SJSA1 (cell line): ENCODE data around the gene MOV10. TPM values are rescaled to one million over a fixed set of nuclear protein-coding genes. Genes with fewer than 3 reads are reported as not detected.
A peak's percentile ranks its signal among the peaks of the same experiment; 100 is the strongest.
"Not testable (repeated sequence)": the region's sequence is repeated elsewhere in the genome, so short reads cannot be mapped to it uniquely, and the experiment has no call there.

Experiments
- DNase-seq, 2 experiments: peaks; one replicate each; pipeline ENCODE4 v3.0.0-alpha.2; 2015 to 2020; ENCODE audit warnings: low spot score in 2 of 2, low read depth in 1 of 2
- H3K27ac ChIP-seq: fragments of 250-450 bp; sonication (Bioruptor Pico); 2 replicates; pipeline ENCODE4 v1.5.1; 2020; ENCODE audit warnings: mild to moderate bottlenecking, moderate library complexity
- H3K27me3 ChIP-seq: fragments of 250-450 bp; sonication (Bioruptor Pico); replicated peaks from 2 replicates; pipeline ENCODE4 v1.5.1; 2020; ENCODE audit warnings: mild to moderate bottlenecking, moderate library complexity
- H3K36me3 ChIP-seq: fragments of 250-450 bp; sonication (Bioruptor Pico); 2 replicates; pipeline ENCODE4 v1.5.1; 2020; ENCODE audit warnings: mild to moderate bottlenecking
- H3K4me1 ChIP-seq: fragments of 250-450 bp; sonication (Bioruptor Pico); replicated peaks from 2 replicates; pipeline ENCODE4 v1.6.1; 2021; ENCODE audit warnings: mild to moderate bottlenecking
- H3K4me3 ChIP-seq: fragments of 250-450 bp; sonication (Bioruptor Pico); 2 replicates; pipeline ENCODE4 v1.5.1; 2020; ENCODE audit warnings: mild to moderate bottlenecking
- H3K9me3 ChIP-seq: fragments of 250-450 bp; sonication (Bioruptor Pico); replicated peaks from 2 replicates; pipeline ENCODE4 v1.5.1; 2020; ENCODE audit warnings: mild to moderate bottlenecking
- total RNA-seq: library from RNA; depleted of rRNA; stranded (reverse); fragments of >200 nt; shearing (Covaris generic); gene quantifications from 2 replicates; pipeline ENCODE4 v1.2.3, GENCODE V29; 2014; rRNA removed

MOV10 gene
- total RNA-seq, 1 experiment from 2014 or later, result 57.0 TPM

DNA sequence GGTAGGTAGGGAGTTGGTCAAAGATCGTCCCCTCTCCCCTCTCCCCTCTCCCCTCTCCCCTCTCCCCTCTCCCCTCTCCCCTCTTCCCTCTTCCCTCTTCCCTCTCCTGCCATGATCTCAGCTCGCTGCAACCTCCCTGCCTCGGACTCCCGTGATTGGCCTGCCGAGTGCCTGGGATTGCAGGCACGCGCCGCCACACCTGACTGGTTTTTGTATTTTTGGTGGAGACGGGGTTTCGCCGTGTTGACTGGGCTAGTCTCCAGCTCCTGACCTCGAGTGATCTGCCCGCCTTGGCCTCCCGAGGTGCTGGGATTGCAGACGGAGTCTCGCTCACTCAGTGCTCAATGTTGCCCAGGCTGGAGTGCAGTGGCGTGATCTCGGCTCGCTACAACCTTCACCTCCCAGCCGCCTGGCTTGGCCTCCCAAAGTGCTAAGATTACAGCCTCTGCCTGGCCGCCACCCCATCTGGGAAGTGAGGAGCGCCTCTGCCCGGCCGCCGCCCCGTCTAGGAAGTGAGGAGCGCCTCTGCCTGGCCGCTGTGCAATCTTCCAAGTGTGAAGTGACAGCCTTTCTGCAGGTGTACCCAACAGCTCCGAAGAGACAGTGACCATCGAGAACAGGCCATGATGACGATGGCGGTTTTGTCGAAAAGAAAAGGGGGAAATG, 54.0 kb downstream of the MOV10 start:
- not testable (repeated sequence) for H3K4me1 ChIP-seq, DNase-seq, H3K27ac ChIP-seq, H3K4me3 ChIP-seq, H3K27me3 ChIP-seq, H3K36me3 ChIP-seq, H3K9me3 ChIP-seq

DNA sequence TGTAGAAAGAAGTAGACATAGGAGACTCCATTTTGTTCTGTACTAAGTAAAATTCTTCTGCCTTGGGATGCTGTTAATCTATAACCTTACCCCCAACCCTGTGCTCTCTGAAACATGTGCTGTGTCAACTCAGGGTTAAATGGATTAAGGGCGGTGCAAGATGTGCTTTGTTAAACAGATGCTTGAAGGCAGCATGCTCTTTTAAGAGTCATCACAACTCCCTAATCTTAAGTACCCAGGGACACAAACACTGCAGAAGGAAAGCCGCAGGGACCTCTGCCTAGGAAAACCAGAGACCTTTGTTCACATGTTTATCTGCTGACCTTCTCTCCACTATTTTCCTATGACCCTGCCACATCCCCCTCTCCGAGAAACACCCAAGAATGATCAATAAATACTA, 54.6 kb downstream of the MOV10 start:
- not testable (repeated sequence) for H3K9me3 ChIP-seq, H3K27me3 ChIP-seq, H3K4me1 ChIP-seq, H3K27ac ChIP-seq, H3K36me3 ChIP-seq, H3K4me3 ChIP-seq, DNase-seq

DNA sequence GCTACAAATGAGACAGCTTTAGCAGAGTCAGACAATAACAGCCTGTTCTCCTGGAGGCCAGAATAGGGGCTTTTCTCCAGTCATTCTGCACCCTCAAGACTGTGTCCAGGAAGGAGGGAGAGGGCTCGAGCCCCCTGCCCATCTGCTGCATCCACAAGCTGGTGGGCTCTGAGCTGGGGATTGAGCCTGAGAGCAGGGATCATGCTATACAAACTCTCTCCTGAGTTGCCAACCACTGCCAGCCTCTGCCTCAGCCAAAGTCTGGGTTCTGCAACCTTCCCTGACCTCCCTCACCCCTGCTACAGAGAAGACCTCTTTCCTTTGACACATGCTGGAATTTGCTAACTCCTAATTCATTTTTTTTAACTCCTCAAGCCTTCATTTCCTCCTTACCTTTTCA, 55.5 kb downstream of the MOV10 start:
- Histone ChIP-seq H3K27me3 (no peaks in the 10 kb centered on the region), H3K4me3 (no peak overlapping the region), H3K36me3 (no peaks in the 10 kb centered on the region), H3K27ac (no peak overlapping the region), H3K4me1 (no peaks in the 10 kb centered on the region), H3K9me3 (no peaks in the 10 kb centered on the region)
- DNase-seq, result no peak

DNA sequence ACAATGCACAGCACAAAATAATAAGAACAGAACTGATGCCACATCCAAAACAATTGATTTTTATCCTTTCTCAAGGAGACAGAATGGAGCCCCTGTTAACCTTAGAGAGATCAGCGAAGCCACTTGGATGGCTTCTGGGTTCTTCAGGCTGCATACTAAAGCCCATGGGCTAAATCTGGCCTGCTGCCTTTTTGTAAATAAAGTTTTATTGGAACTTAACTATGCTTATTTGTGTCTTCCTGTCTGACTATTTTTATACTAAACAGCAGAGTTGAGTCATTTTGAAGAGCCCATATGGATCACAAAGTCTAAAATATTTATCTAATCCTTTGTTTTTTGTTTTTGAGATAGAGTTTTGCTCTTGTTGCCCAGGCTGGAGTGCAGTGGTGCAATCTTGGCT, 57.0 kb downstream of the MOV10 start:
- H3K4me3 ChIP-seq, result no peak overlapping the region
- H3K9me3 ChIP-seq, result no peaks in the 10 kb centered on the region
- no peak overlapping the region for H3K27ac ChIP-seq
- H3K36me3 ChIP-seq, result no peaks in the 10 kb centered on the region
- peaks cover 9% of the 10 kb centered on the region for H3K4me1 ChIP-seq
- no peak for DNase-seq
- no peaks in the 10 kb centered on the region for H3K27me3 ChIP-seq

DNA sequence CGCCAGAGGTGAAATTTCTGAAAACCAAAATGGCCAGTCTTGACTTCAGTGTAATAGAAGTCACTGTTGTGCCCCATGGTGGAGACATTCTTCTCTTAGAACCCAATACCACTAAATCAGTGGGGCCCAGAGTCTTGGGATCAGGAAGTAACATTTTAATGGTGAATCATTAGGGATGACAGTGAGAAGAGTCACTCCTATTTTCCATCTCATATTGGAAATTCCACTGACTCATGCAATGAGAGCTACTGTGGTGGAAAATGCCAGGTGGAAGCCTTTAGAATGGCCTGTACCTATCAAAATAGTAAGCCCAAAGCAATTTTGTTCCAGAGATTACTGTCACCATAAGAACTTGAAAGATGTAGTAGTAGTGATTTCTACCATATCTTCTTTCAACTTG, 61.3 kb downstream of the MOV10 start:
- H3K27ac ChIP-seq, result peak overlapping the region; percentile 26

DNA sequence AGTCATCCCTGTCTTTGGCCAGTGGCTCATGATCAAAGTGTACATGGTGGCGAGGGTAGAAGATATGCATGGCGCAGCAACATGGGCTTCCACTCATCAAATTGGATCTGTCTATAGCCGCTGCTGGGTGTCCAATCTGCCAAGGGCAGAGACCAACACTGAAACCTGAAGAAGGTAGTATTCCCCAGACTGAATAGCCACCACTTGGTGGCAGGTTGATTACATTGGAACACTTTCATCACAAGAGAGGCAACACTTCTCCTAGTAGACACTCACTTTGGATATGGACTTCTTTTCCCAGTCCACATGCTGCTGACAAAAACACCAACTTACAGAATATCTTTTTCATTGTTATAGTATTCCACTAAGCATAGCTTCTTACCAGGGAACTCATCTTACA, 63.1 kb downstream of the MOV10 start:
- Histone ChIP-seq H3K9me3 (no peaks in the 10 kb centered on the region), H3K4me1 (peaks cover 9% of the 10 kb centered on the region), H3K36me3 (no peaks in the 10 kb centered on the region), H3K27ac (no peak overlapping the region), H3K27me3 (no peaks in the 10 kb centered on the region), H3K4me3 (no peak overlapping the region)
- DNase-seq, result no peak

More for the DNA sequence above, 61.3 kb downstream of the MOV10 start:
- peak in 1 of 2 experiments; percentile 49 for DNase-seq
- Histone ChIP-seq H3K36me3 (no peaks in the 10 kb centered on the region), H3K9me3 (no peaks in the 10 kb centered on the region), H3K27me3 (no peaks in the 10 kb centered on the region), H3K4me1 (peaks cover 9% of the 10 kb centered on the region), H3K4me3 (no peak overlapping the region)

DNA sequence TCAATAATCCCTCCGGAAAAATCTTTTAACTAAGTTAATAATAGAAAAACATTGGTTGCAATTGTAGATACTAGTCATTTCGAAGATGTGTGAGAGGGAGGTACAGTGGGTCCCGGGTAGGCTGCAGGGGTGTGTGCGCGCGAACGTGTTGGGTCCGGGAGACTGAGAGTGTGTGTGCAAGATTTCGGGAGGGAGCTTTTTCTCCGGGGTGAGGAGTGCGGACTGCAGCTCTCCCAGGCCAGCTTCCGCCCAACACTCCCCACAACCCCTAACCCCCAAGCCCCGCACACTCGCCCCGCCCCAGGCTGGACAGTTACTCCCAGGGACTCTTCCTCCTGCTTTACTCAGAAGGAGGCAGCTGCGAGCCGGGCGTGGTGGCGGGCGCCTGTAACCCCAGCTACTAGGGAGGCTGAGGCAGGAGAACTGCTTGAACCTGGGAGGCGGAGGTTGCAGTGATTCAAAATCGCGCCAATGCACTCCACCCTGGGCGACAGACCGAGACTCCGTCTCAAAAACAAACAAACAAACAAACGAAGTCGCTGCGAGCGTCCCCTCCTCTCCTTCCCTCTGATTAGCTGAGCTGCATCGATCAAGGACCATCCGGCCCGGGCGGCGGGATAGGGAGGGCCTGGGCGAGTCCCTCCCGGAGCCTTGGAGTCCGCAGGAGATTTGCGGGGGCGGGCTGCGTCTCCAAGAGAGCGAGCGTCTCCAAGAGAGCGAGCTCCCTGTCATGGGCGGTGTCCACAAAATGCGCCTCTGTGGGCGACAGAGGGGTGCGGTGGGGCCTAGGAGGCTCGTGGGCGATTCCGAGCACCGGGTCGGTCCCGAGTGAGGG, 68.9 kb downstream of the MOV10 start:
- H3K4me3 ChIP-seq, result no peak overlapping the region
- peaks cover 20% of the 10 kb centered on the region for H3K27me3 ChIP-seq
- no peak for DNase-seq
- no peaks in the 10 kb centered on the region; the same call in 1 of the 2 replicates for H3K9me3 ChIP-seq
- H3K27ac ChIP-seq, result no peak overlapping the region
- no peaks in the 10 kb centered on the region for H3K4me1 ChIP-seq
- H3K36me3 ChIP-seq, result no peaks in the 10 kb centered on the region

DNA sequence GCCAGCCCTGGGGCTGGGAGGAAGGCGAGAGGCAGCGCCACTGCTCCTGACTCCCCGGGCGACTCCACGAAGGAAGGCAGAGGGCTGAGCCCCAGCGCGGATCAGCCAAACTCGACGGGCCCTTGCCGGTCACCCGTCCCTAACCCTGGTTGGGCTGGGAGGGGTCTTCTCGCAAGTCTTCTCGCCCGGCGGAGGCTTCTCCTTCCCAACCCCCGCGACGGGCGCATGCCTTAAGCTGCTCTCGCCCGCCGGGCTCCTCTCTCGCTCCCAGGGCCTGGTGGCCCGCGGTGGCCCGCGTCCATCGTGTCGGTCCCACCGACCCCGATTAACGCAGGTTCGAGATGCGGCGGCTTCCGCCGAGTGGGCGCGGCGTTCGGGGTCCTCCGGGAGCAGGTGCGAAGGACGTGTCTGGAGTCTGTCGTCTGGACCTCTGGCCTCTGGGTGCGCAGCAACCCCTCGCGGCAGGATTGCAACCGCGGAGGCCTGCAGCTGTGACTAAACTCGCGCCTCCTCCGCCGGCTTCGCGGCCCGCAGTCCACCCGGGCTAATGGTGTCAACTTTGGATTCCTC, 69.6 kb downstream of the MOV10 start:
- Histone ChIP-seq H3K4me3 (no peak overlapping the region), H3K4me1 (no peaks in the 10 kb centered on the region), H3K36me3 (no peaks in the 10 kb centered on the region), H3K27me3 (peaks cover 20% of the 10 kb centered on the region), H3K9me3 (no peaks in the 10 kb centered on the region; the same call in 1 of the 2 replicates), H3K27ac (no peak overlapping the region)
- DNase-seq, result no peak

DNA sequence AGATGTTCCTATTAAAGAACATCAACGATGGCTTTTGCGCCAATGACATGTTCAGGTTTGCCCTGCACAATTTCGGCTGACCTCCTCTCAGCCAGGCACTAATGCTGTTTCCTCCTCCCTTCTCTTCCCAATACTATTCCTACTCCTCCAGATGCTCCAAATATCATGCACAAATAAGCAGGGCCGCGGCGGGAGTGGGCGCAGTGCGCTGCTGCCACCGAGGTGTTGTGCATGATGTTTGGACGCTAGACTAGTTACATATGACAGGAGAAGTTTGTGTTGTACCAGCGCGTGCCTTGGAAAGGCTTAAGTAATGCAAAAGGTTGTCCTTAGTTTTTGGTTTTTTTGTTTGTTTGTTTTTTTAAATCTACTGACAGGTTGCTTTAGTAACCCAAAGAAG, 73.9 kb downstream of the MOV10 start:
- Histone ChIP-seq H3K4me1 (no peaks in the 10 kb centered on the region), H3K4me3 (no peak overlapping the region), H3K27ac (no peak overlapping the region), H3K9me3 (no peaks in the 10 kb centered on the region; the same call in 1 of the 2 replicates), H3K27me3 (peaks cover 20% of the 10 kb centered on the region), H3K36me3 (no peaks in the 10 kb centered on the region)
- no peak for DNase-seq

Other genes with a start within 250 kb of the MOV10 start
- 8.7 and 14.7 TPM in 2 replicates for gene WNT2B, start 165.7 kb upstream of the MOV10 start, total RNA-seq
- 15.0 and 28.4 TPM in 2 replicates for gene ST7L, start 55.5 kb upstream of the MOV10 start, total RNA-seq
- gene CAPZA1, start 54.8 kb upstream of the MOV10 start, total RNA-seq, result 198 and 301 TPM in 2 replicates
- gene RHOC, start 32.5 kb downstream of the MOV10 start, total RNA-seq, result 555 and 570 TPM in 2 replicates
- gene PPM1J, start 40.7 kb downstream of the MOV10 start, total RNA-seq, result not detected in 2 replicates